GM18870 (cell line): Measurements from ENCODE around the gene DEPP1.

Experiments
- ATAC-seq: cut with Tn5 transposase; IDR thresholded peaks from one replicate; pipeline ENCODE4 v1.9.1; 2021; ENCODE audit warnings: moderate library complexity; ENCODE audit not compliant: unreplicated experiment

Gene DEPP1

DNA sequence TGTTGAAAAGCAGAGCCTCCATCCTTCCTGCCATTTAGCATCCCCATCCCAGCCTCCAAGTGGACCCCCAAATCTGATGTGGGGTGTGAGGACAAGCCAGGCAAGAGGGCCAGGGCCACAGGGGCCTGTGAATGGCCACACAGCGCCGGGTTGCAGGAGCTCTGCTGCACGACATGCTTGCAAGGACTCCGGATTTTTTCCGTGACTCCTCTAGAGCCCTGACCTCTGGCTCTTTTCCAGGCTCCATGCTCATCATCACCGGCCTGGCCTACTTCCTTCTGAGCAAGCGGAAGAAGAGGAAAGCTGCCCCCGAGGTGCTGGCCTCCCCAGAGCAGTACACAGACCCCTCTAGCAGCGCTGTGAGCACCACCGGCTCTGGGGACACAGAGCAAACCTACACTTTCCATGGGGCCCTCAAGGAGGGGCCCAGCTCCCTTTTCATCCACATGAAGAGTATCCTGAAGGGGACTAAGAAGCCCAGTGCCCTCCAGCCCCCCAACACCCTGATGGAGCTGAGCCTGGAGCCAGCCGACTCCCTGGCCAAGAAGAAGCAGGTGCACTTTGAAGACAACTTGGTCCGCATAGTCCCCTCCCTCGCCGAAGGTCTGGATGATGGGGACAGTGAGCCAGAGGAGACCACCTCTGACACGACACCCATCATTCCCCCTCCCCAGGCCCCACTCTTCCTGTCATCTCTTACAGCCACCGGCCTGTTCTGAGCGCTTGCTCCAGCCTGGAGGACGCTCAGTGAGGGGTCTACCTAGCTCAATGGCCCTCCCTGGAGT, 44.0 kb downstream of the DEPP1 start:
- ATAC-seq: no peak

DNA sequence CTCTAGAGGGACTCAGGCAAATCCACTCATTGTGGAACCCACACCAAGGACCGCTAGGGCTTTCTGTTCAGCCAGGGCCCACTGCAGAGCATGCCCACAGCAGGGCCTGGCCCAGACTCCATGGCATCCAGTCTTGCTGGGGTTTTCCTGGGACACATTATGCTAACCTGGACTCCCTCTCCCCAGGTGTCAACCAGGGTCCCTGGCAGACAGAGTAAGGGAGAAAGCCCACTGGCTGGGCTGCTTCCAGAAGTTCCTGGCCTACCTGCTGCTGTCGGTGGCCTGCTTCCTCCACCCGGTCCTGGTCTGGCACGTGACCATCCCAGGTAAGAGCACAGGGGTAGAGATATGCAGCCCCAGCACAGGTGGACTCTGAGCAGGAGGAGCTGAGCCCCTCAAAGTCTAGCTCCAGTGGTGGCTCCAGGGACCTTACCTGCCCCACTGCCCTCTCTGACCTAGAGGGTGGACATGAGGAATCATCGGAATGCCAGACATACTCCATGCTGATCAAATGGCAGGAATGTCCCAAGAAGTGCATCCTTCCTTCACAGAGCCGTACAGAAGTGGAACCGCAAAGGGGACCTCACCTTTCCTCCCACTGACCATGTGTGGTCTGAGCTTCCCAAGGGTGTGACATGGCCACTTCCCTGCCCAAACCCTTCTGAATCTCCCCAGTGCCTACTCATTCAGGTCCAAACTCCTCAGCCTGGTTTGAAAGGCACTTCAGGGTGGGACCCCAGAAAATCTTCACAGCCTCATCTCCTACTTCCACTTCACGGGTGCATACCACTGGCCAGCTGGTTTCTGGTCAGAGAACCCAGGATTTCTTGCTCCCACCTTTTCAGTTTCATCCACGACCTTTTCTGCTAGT, 44.9 kb downstream of the DEPP1 start:
- no peak for ATAC-seq

- ATAC-seq: peak; percentile 88
Measured at GRCh38 chr10:44932517-44933450, 45.8 kb downstream of the DEPP1 start.

GRCh38 chr10:44931621-44932516, 46.7 kb downstream of the DEPP1 start:
- no peak for ATAC-seq

GRCh38 chr10:44930904-44931620, 47.5 kb downstream of the DEPP1 start:
- ATAC-seq: no peak

GRCh38 chr10:44929356-44930255, 49.0 kb downstream of the DEPP1 start:
- ATAC-seq: no peak

- ATAC-seq: no peak
Measured at GRCh38 chr10:44928462-44928861, 50.1 kb downstream of the DEPP1 start.

DNA sequence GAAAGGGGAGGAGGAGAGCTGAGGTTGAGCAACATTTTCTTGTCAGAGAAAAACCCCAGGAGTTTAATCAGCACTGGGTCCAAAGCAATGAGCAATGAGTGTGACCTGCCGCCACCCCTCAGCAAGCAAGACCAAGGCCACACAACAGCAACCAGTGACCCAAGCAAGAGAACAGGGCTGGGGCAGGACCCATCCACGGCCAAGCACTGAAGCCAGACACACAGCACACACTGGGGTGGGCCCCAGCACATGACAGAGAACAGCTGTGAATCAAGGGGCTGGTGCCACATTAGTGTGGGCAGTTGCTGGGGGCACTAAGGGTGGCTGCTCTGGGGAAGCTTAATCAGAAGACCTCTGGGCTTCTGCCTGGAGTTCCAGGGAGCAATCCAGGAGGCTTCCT, 51.3 kb downstream of the DEPP1 start:
- ATAC-seq: no peak

- ATAC-seq: no peak
Measured at GRCh38 chr10:44926751-44927351, 51.8 kb downstream of the DEPP1 start.
